H9 (cell line): ENCODE measurements around the gene LMTK2. TPM values are rescaled to one million over a fixed set of nuclear protein-coding genes. Genes with fewer than 3 reads are reported as not detected.
A peak's percentile ranks its signal among the peaks of the same experiment; 100 is the strongest.

Experiments
- DNase-seq: peaks from one replicate; pipeline ENCODE4 v3.0.0-alpha.2; 2017
- H2AFZ ChIP-seq: one replicate; pipeline ENCODE4 v1.6.1; 2013; ENCODE audit warnings: mild to moderate bottlenecking, low read length, control low read depth, moderate library complexity
- H2AK5ac ChIP-seq: 2 replicates; pipeline ENCODE4 v1.6.1; 2013; ENCODE audit warnings: low read length, control low read depth, mixed read lengths; ENCODE audit not compliant: insufficient read length
- H2BK120ac ChIP-seq: one replicate; pipeline ENCODE4 v1.6.1; 2013; ENCODE audit warnings: low read depth, mild to moderate bottlenecking, low read length, control low read depth, inconsistent platforms; ENCODE audit not compliant: poor library complexity, severe bottlenecking
- H2BK12ac ChIP-seq: 2 replicates; pipeline ENCODE4 v1.6.1; 2013; ENCODE audit warnings: low read length, control low read depth, mixed read lengths, low read depth; ENCODE audit not compliant: insufficient read length
- H2BK15ac ChIP-seq: 2 replicates; pipeline ENCODE4 v1.6.1; 2013; ENCODE audit warnings: low read depth, low read length, control low read depth
- H2BK20ac ChIP-seq: one replicate; pipeline ENCODE4 v1.6.1; 2013; ENCODE audit warnings: low read depth, mild to moderate bottlenecking, low read length, control low read depth, inconsistent platforms; ENCODE audit not compliant: poor library complexity, severe bottlenecking
- H2BK5ac ChIP-seq: 2 replicates; pipeline ENCODE4 v1.6.1; 2013; ENCODE audit warnings: low read length, control low read depth, mixed read lengths; ENCODE audit not compliant: insufficient read length
- H3K14ac ChIP-seq: 2 replicates; pipeline ENCODE4 v1.6.1; 2013; ENCODE audit warnings: low read length, control low read depth; ENCODE audit not compliant: insufficient read depth
- H3K18ac ChIP-seq: 2 replicates; pipeline ENCODE4 v1.6.1; 2013; ENCODE audit warnings: low read depth, mild to moderate bottlenecking, mixed read lengths, low read length, control low read depth; ENCODE audit not compliant: insufficient read length
- H3K23ac ChIP-seq: 2 replicates; pipeline ENCODE4 v1.6.1; 2013; ENCODE audit warnings: low read length, control low read depth, mixed read lengths, low read depth; ENCODE audit not compliant: insufficient read length
- H3K23me2 ChIP-seq: 2 replicates; pipeline ENCODE4 v1.6.1; 2013; ENCODE audit warnings: low read depth, mild to moderate bottlenecking, mixed read lengths, low read length, control low read depth; ENCODE audit not compliant: insufficient read length, poor library complexity, severe bottlenecking
- H3K27ac ChIP-seq: 2 replicates; pipeline ENCODE4 v1.5.1; 2013; ENCODE audit warnings: low read length, control low read depth, mixed read lengths, low read depth; ENCODE audit not compliant: insufficient read length
- H3K27me3 ChIP-seq: 2 replicates; pipeline ENCODE4 v1.6.1; 2013; ENCODE audit warnings: low read length, control low read depth, inconsistent platforms; ENCODE audit not compliant: insufficient read depth
- H3K4ac ChIP-seq: 2 replicates; pipeline ENCODE4 v1.6.1; 2013; ENCODE audit warnings: low read depth, mild to moderate bottlenecking, control low read depth, inconsistent platforms, low read length, moderate library complexity
- H3K4me1 ChIP-seq: 2 replicates; pipeline ENCODE4 v1.6.1; 2013; ENCODE audit warnings: low read length, control low read depth, inconsistent platforms; ENCODE audit not compliant: insufficient read depth
- H3K4me2 ChIP-seq: 2 replicates; pipeline ENCODE4 v1.6.1; 2013; ENCODE audit warnings: low read length, control low read depth, mixed read lengths; ENCODE audit not compliant: insufficient read length, insufficient read depth
- H3K56ac ChIP-seq: 2 replicates; pipeline ENCODE4 v1.6.1; 2013; ENCODE audit warnings: low read depth, mild to moderate bottlenecking, mixed read lengths, low read length, control low read depth; ENCODE audit not compliant: insufficient read length
- H3K79me1 ChIP-seq: 2 replicates; pipeline ENCODE4 v1.6.1; 2013; ENCODE audit warnings: low read depth, mild to moderate bottlenecking, moderate library complexity, low read length, control low read depth, inconsistent platforms; ENCODE audit not compliant: insufficient read depth, poor library complexity, severe bottlenecking
- H3K79me2 ChIP-seq: 2 replicates; pipeline ENCODE4 v1.6.1; 2013; ENCODE audit warnings: low read length, control low read depth, inconsistent platforms; ENCODE audit not compliant: insufficient read depth
- H3K9ac ChIP-seq: 2 replicates; pipeline ENCODE4 v1.6.1; 2013; ENCODE audit warnings: low read length, control low read depth, mixed read lengths; ENCODE audit not compliant: insufficient read length; ENCODE audit errors: extremely low read depth
- H3K9me3 ChIP-seq: one replicate; pipeline ENCODE4 v1.6.1; 2013; ENCODE audit warnings: low read depth, low read length, inconsistent platforms; ENCODE audit not compliant: control insufficient read depth
- H3T11ph ChIP-seq: one replicate; pipeline ENCODE4 v1.6.1; 2013; ENCODE audit warnings: mild to moderate bottlenecking, low read length, control low read depth, inconsistent platforms
- H4K20me1 ChIP-seq: one replicate; pipeline ENCODE4 v1.6.1; 2013; ENCODE audit not compliant: control insufficient read depth, insufficient read length, insufficient read depth
- H4K5ac ChIP-seq: 2 replicates; pipeline ENCODE4 v1.6.1; 2013; ENCODE audit warnings: low read depth, mild to moderate bottlenecking, mixed read lengths, low read length, control low read depth; ENCODE audit not compliant: insufficient read length
- H4K8ac ChIP-seq: replicated peaks from 2 replicates; pipeline ENCODE4 v1.6.1; 2013; ENCODE audit warnings: low read length, control low read depth, mixed read lengths, low read depth; ENCODE audit not compliant: insufficient read length
- H4K91ac ChIP-seq: 2 replicates; pipeline ENCODE4 v1.6.1; 2013; ENCODE audit warnings: low read depth, mild to moderate bottlenecking, moderate library complexity, mixed read lengths, low read length, control low read depth; ENCODE audit not compliant: insufficient read length
- H3K27ac Mint-ChIP-seq, 3 experiments: 2 replicates in 2 of 3; 3 replicates in 1 of 3; pipeline ENCODE4 v1.8.0; 2020 to 2021; ENCODE audit warnings: mixed read lengths in 3 of 3, mild to moderate bottlenecking in 1 of 3, moderate library complexity in 1 of 3
- H3K27me3 Mint-ChIP-seq: 2 replicates; pipeline ENCODE4 v1.8.0; 2021; ENCODE audit warnings: low read depth, mild to moderate bottlenecking, moderate library complexity, mixed read lengths
- H3K36me3 Mint-ChIP-seq, 3 experiments: 2 replicates in 2 of 3; 3 replicates in 1 of 3; pipeline ENCODE4 v1.8.0; 2020 to 2021; ENCODE audit warnings: low read depth in 3 of 3, mixed read lengths in 3 of 3; ENCODE audit not compliant: insufficient read depth in 1 of 3
- H3K4me1 Mint-ChIP-seq, 2 experiments: 2 replicates each; pipeline ENCODE4 v1.8.0; 2020; ENCODE audit warnings: mixed read lengths in 2 of 2
- H3K4me3 Mint-ChIP-seq, 2 experiments: 2 replicates in 1 of 2; 3 replicates in 1 of 2; pipeline ENCODE4 v1.8.0; 2020 to 2021; ENCODE audit warnings: mild to moderate bottlenecking in 2 of 2, mixed read lengths in 2 of 2, moderate library complexity in 1 of 2
- H3K9me3 Mint-ChIP-seq, 2 experiments: 2 replicates in 1 of 2; 3 replicates in 1 of 2; pipeline ENCODE4 v1.8.0; 2020; ENCODE audit warnings: mild to moderate bottlenecking in 2 of 2, mixed read lengths in 2 of 2, moderate library complexity in 1 of 2
- CTCF ChIP-seq: fragments of 200-600 bp; sonication (generic); conservative IDR thresholded peaks from 3 replicates; pipeline ENCODE4 v1.8.0; 2021; ENCODE audit warnings: antibody characterized with exemption, mild to moderate bottlenecking
- WGBS: extraction: QIAGEN DNeasy Blood & Tissue Kit; methylation state at CpG from one replicate; pipeline ENCODE4 v1.1.7; 2013; ENCODE audit warnings: missing lambda C conversion rate, low lambda C conversion rate, mixed read lengths; ENCODE audit not compliant: insufficient read length; ENCODE audit errors: extremely low coverage; 5-methylcytosine and 5-hydroxymethylcytosine counted together
- total RNA-seq: library from RNA; stranded (reverse); gene quantifications from 2 replicates; pipeline ENCODE4 v1.2.1, GENCODE V29; 2021

Gene LMTK2
- total RNA-seq, 1 experiment from 2014 or later = 24.9 TPM

GRCh38 chr7:98162758-98163157, 56.1 kb downstream of the LMTK2 start:
- Histone ChIP-seq H3K27ac (no peak overlapping the region), H2BK15ac (no peak overlapping the region), H3K79me1 (no peaks in the 10 kb centered on the region), H3T11ph (no peak overlapping the region), H4K20me1 (no peaks in the 10 kb centered on the region), H3K56ac (no peak overlapping the region), H2BK5ac (no peak overlapping the region), H3K4ac (no peak overlapping the region), H3K4me1 (no peaks in the 10 kb centered on the region), H3K27me3 (no peaks in the 10 kb centered on the region), H3K4me2 (no peak overlapping the region), H3K23me2 (no peaks in the 10 kb centered on the region), H4K8ac (no peak overlapping the region), H3K14ac (no peak overlapping the region), H2AFZ (no peak overlapping the region), H2BK12ac (no peak overlapping the region), H2AK5ac (no peak overlapping the region), H3K9ac (no peak overlapping the region), H2BK120ac (no peak overlapping the region), H2BK20ac (no peak overlapping the region), H3K18ac (no peak overlapping the region), H4K91ac (no peak overlapping the region), H3K23ac (no peak overlapping the region), H4K5ac (no peak overlapping the region), H3K9me3 (no peaks in the 10 kb centered on the region), H3K79me2 (no peaks in the 10 kb centered on the region)
- whole genome bisulfite sequencing = no CpG with 5 or more reads among the region's 3 CpGs
- H3K27me3 Mint-ChIP-seq = no peaks in the 10 kb centered on the region
- H3K36me3 Mint-ChIP-seq = peaks cover 2 to 12% (median 12%) of the 10 kb centered on the region in 3 experiments; a peak in 6 of 7 replicates
- H3K9me3 Mint-ChIP-seq = no peaks in the 10 kb centered on the region
- TF ChIP-seq CTCF = no peak
- H3K27ac Mint-ChIP-seq = peak overlapping the region in 1 of 3 experiments; percentile 16; a peak in 1 of 7 replicates
- H3K4me1 Mint-ChIP-seq = peaks cover 4 to 7% of the 10 kb centered on the region in 2 experiments; a peak in 3 of 4 replicates
- DNase-seq = no peak
- H3K4me3 Mint-ChIP-seq = no peak overlapping the region
